Body of pancreas (tissue), 4 donors: ENCODE results near the gene NRARP. TPM values are rescaled to one million over a fixed set of nuclear protein-coding genes. Genes with fewer than 3 reads are reported as not detected.
A peak's percentile ranks its signal among the peaks of the same experiment; 100 is the strongest.

ENCODE experiments used
- ATAC-seq: fragments of 150-250 bp; one replicate; pipeline ENCODE4 v1.9.1; 2016
- DNase-seq, 4 donors: peaks; one replicate each; pipeline ENCODE4 v3.0.0-alpha.2; 2019
- H3K27ac ChIP-seq, 4 donors: fragments of 200-600 bp; sonication (generic); 1 replicate in 3 of 4; 2 replicates in 1 of 4; pipeline versions ENCODE4 v1.5.1 to v1.6.1; 2016 to 2019; ENCODE audit warnings: mild to moderate bottlenecking in 1 of 4, mixed read lengths in 1 of 4, moderate library complexity in 1 of 4
- H3K27me3 ChIP-seq, 2 donors: fragments of 200-600 bp; sonication (generic); one replicate each; pipeline ENCODE4 v1.6.0; 2016; ENCODE audit warnings: mild to moderate bottlenecking in 1 of 2
- H3K36me3 ChIP-seq, 2 donors: fragments of 200-600 bp; sonication (generic); replicated peaks in 1 of 2; 2 replicates each; pipeline ENCODE4 v1.5.1; 2016; ENCODE audit warnings: low read depth in 2 of 2; ENCODE audit not compliant: insufficient read depth in 1 of 2
- H3K4me1 ChIP-seq: fragments of 200-600 bp; sonication (generic); one replicate; pipeline ENCODE4 v1.6.0; 2016
- H3K4me3 ChIP-seq, 2 donors: fragments of 200-600 bp; sonication (generic); 1 replicate in 1 of 2; 2 replicates in 1 of 2; pipeline ENCODE4 v1.5.1; 2016 to 2019
- H3K9me3 ChIP-seq, 3 donors: fragments of 200-600 bp; sonication (generic); 1 replicate in 2 of 3; 2 replicates in 1 of 3; pipeline ENCODE4 v1.5.1; 2016
- CTCF ChIP-seq, 7 experiments: fragments of 450-650 bp in 4 of 7; fragments of 200-600 bp in 3 of 7; sonication (generic) in 3 of 7; IDR thresholded peaks; one replicate each; pipeline ENCODE4 v1.5.1; 2016 to 2019; ENCODE audit warnings: antibody characterized with exemption in 7 of 7
- POLR2A ChIP-seq, 3 donors: fragments of 450-650 bp; IDR thresholded peaks; one replicate each; pipeline ENCODE4 v1.6.1; 2016; ENCODE audit warnings: antibody characterized with exemption in 3 of 3, mild to moderate bottlenecking in 2 of 3
- WGBS, 2 donors: methylation state at CpG; one replicate each; pipeline ENCODE4 v1.1.5; 2017; 5-methylcytosine and 5-hydroxymethylcytosine counted together
- intact Hi-C: fragments of 100-400 bp; cut with DNase I; formaldehyde crosslinking; loops from one replicate; pipeline ENCODE4 v1.15.1; 2023
- total RNA-seq, 2 donors: library from RNA; depleted of rRNA; stranded (reverse); fragments of >200 nt; gene quantifications; one replicate each; pipeline ENCODE4 v1.1.0, GENCODE V29; 2016

The NRARP gene
- total RNA-seq, 2 donors from 2014 or later: 18.4 to 24.4 TPM

- H3K27me3 ChIP-seq: no peaks in the 10 kb centered on the region
- H3K4me1 ChIP-seq: peaks cover 46% of the 10 kb centered on the region
- H3K27ac ChIP-seq: peak overlapping the region in 1 of 4 donors; percentile 30
- H3K9me3 ChIP-seq: no peaks in the 10 kb centered on the region
- H3K36me3 ChIP-seq: no peaks in the 10 kb centered on the region
- ATAC-seq (no peak), DNase-seq (no peak)
- no peak overlapping the region for H3K4me3 ChIP-seq
- TF ChIP-seq POLR2A (IDR thresholded peaks at IDR 0.05) (no peak), CTCF (IDR thresholded peaks at IDR 0.05) (no peak)
- 70 to 74% methylated on average over 9 to 13 of the region's 18 CpGs for WGBS, 2 donors
- intact Hi-C loops: loop anchor here (10.0 kb wide), 1 partner anchor 96 kb away; no protein-coding TSS in a partner anchor
These were observed 16.5 kb upstream of the NRARP start for GRCh38 chr9:137318602-137319001.

GRCh38 chr9:137317718-137318511 lies 15.8 kb upstream of the NRARP start:
- intact Hi-C loops: loop anchor here (10.0 kb wide), 1 partner anchor 97 kb away; no protein-coding TSS in a partner anchor
- Histone ChIP-seq H3K9me3 (no peaks in the 10 kb centered on the region), H3K4me1 (peaks cover 53% of the 10 kb centered on the region), H3K27me3 (no peaks in the 10 kb centered on the region), H3K27ac (no peak overlapping the region), H3K4me3 (no peak overlapping the region), H3K36me3 (no peaks in the 10 kb centered on the region)
- no peak for TF ChIP-seq POLR2A (IDR thresholded peaks at IDR 0.05)
- ATAC-seq: no peak
- WGBS, 2 donors: 80 to 86% methylated on average over 4 to 14 of the region's 24 CpGs
- DNase-seq: no peak

- Histone ChIP-seq H3K27ac (peak overlapping the region in 1 of 4 donors; percentile 100), H3K4me1 (peaks cover 60% of the 10 kb centered on the region), H3K27me3 (no peaks in the 10 kb centered on the region), H3K9me3 (no peaks in the 10 kb centered on the region), H3K36me3 (no peaks in the 10 kb centered on the region), H3K4me3 (no peak overlapping the region)
- TF ChIP-seq POLR2A (IDR thresholded peaks at IDR 0.05): no peak
- no peak for TF ChIP-seq CTCF (IDR thresholded peaks at IDR 0.05)
- ATAC-seq: no peak
- DNase-seq: no peak
- 50 to 90% methylated on average over 1 to 16 of the region's 19 CpGs for WGBS, 2 donors
- intact Hi-C loops: loop anchor here (10.0 kb wide), 1 partner anchor 98 kb away; no protein-coding TSS in a partner anchor
These were observed 15.1 kb upstream of the NRARP start for GRCh38 chr9:137317021-137317717.

GRCh38 chr9:137316012-137316981 lies 14.2 kb upstream of the NRARP start:
- TF ChIP-seq CTCF (IDR thresholded peaks at IDR 0.05): no peak
- no peak for TF ChIP-seq POLR2A (IDR thresholded peaks at IDR 0.05)
- no peaks in the 10 kb centered on the region for H3K36me3 ChIP-seq
- ATAC-seq (peak; percentile 3), DNase-seq (peak; percentile 66 to 80 (median 74))
- H3K27me3 ChIP-seq: no peaks in the 10 kb centered on the region
- H3K9me3 ChIP-seq: no peaks in the 10 kb centered on the region
- intact Hi-C loops: loop anchor here (10.0 kb wide), 1 partner anchor 99 kb away; no protein-coding TSS in a partner anchor
- H3K4me1 ChIP-seq: peaks cover 69% of the 10 kb centered on the region
- peak overlapping the region in 3 of 4 donors; percentile 50 to 100 (median 99) for H3K27ac ChIP-seq
- 6 to 18% methylated on average over 14 to 23 of the region's 83 CpGs for WGBS, 2 donors
- H3K4me3 ChIP-seq: no peak overlapping the region
